Measurements from ENCODE around the gene CPOX.

DNA sequence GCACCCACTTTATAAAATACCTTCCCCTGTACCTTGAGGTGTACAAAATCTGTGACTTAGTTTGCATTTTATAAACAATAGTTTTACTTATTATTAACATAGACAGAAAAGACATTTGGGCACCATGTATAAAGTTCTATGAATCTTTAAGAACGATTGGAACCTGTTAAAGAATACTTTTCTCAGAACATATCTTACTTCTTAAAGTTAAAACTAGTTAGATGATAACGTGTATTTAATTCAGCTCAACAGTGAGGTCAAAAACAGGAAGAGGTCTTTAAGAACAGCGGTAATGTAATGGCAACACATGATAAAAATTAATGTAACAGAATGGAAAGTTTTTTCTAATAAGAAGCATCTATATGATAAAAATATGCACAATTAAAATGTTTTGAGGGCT lies 25.0 kb downstream of the CPOX start:
- TF ChIP-seq, protein P1, sequence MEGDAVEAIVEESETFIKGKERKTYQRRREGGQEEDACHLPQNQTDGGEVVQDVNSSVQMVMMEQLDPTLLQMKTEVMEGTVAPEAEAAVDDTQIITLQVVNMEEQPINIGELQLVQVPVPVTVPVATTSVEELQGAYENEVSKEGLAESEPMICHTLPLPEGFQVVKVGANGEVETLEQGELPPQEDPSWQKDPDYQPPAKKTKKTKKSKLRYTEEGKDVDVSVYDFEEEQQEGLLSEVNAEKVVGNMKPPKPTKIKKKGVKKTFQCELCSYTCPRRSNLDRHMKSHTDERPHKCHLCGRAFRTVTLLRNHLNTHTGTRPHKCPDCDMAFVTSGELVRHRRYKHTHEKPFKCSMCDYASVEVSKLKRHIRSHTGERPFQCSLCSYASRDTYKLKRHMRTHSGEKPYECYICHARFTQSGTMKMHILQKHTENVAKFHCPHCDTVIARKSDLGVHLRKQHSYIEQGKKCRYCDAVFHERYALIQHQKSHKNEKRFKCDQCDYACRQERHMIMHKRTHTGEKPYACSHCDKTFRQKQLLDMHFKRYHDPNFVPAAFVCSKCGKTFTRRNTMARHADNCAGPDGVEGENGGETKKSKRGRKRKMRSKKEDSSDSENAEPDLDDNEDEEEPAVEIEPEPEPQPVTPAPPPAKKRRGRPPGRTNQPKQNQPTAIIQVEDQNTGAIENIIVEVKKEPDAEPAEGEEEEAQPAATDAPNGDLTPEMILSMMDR (IDR thresholded peaks at IDR 0.05), result no peak
- TF ChIP-seq POLR2A (IDR thresholded peaks at IDR 0.05), result no peak
- no peak for TF ChIP-seq POLR2AphosphoS5 (IDR thresholded peaks at IDR 0.05)
- no peak for TF ChIP-seq EP300 (IDR thresholded peaks at IDR 0.05)
